Adipocyte (in vitro differentiated cells): ENCODE measurements around the gene ZNF778.

Experiments used
- DNase-seq: peaks from one replicate; pipeline ENCODE4 v3.0.0-alpha.2; 2015; ENCODE audit warnings: low read depth
- H3K27me3 ChIP-seq: replicated peaks from 2 replicates; pipeline ENCODE4 v1.7.0; 2013; ENCODE audit warnings: mild to moderate bottlenecking, low read length, moderate library complexity; ENCODE audit not compliant: control insufficient read depth, insufficient read depth
- H3K36me3 ChIP-seq: 2 replicates; pipeline ENCODE4 v1.7.0; 2013; ENCODE audit warnings: low read length, mild to moderate bottlenecking, moderate library complexity; ENCODE audit not compliant: control insufficient read depth, insufficient read depth, severe bottlenecking
- H3K4me1 ChIP-seq: 2 replicates; pipeline ENCODE4 v1.7.0; 2013; ENCODE audit warnings: mild to moderate bottlenecking, low read length, moderate library complexity; ENCODE audit not compliant: control insufficient read depth, insufficient read depth
- H3K4me3 ChIP-seq: 2 replicates; pipeline ENCODE4 v1.7.0; 2013; ENCODE audit warnings: mild to moderate bottlenecking, low read length, moderate library complexity
- H3K9ac ChIP-seq: 2 replicates; pipeline ENCODE4 v1.7.0; 2013; ENCODE audit warnings: mild to moderate bottlenecking, low read length, moderate library complexity
- H3K9me3 ChIP-seq: 2 replicates; pipeline ENCODE4 v1.7.0; 2013; ENCODE audit warnings: mild to moderate bottlenecking, low read length, moderate library complexity; ENCODE audit not compliant: control insufficient read depth

The ZNF778 gene

GRCh38 chr16:89199241-89200123 is 18.0 kb upstream of the ZNF778 start:
- no peak overlapping the region for H3K4me3 ChIP-seq
- H3K36me3 ChIP-seq: no peaks in the 10 kb centered on the region
- H3K4me1 ChIP-seq: peaks cover 6% of the 10 kb centered on the region
- H3K9ac ChIP-seq: no peak overlapping the region
- peaks cover 42% of the 10 kb centered on the region for H3K27me3 ChIP-seq
- H3K9me3 ChIP-seq: peaks cover 10% of the 10 kb centered on the region
- no peak for DNase-seq

- Histone ChIP-seq H3K9me3 (peaks cover 10% of the 10 kb centered on the region), H3K27me3 (peaks cover 42% of the 10 kb centered on the region), H3K36me3 (no peaks in the 10 kb centered on the region), H3K4me1 (peaks cover 6% of the 10 kb centered on the region), H3K4me3 (no peak within 1 kb of the TSS), H3K9ac (no peak within 1 kb of the TSS)
- DNase-seq: no peak
Measured at GRCh38 chr16:89200124-89200849, 17.2 kb upstream of the ZNF778 start, which contains the start of gene SLC22A31. Gene SLC22A31 (minus strand): TSS chr16:89200537. CDS start chr16:89200501, 36 bp downstream.

- Histone ChIP-seq H3K9me3 (peaks cover 10% of the 10 kb centered on the region), H3K9ac (no peak overlapping the region), H3K4me3 (no peak overlapping the region), H3K27me3 (peaks cover 42% of the 10 kb centered on the region), H3K4me1 (peaks cover 6% of the 10 kb centered on the region), H3K36me3 (no peaks in the 10 kb centered on the region)
- no peak for DNase-seq
Measured at GRCh38 chr16:89200850-89201411, 16.6 kb upstream of the ZNF778 start.

GRCh38 chr16:89201439-89202377 is 15.8 kb upstream of the ZNF778 start:
- H3K27me3 ChIP-seq: peaks cover 42% of the 10 kb centered on the region
- DNase-seq: peak; percentile 89
- H3K4me3 ChIP-seq: no peak overlapping the region

GRCh38 chr16:89202422-89203215 is 14.9 kb upstream of the ZNF778 start:
- no peaks in the 10 kb centered on the region for H3K36me3 ChIP-seq
- DNase-seq: no peak
- no peak overlapping the region for H3K4me3 ChIP-seq
- H3K27me3 ChIP-seq: peaks cover 42% of the 10 kb centered on the region
- H3K4me1 ChIP-seq: peaks cover 6% of the 10 kb centered on the region
- peaks cover 10% of the 10 kb centered on the region for H3K9me3 ChIP-seq
- no peak overlapping the region for H3K9ac ChIP-seq

More at GRCh38 chr16:89201439-89202377, 15.8 kb upstream of the ZNF778 start:
- no peaks in the 10 kb centered on the region for H3K36me3 ChIP-seq
- H3K4me1 ChIP-seq: peaks cover 6% of the 10 kb centered on the region
- no peak overlapping the region for H3K9ac ChIP-seq
- H3K9me3 ChIP-seq: peaks cover 10% of the 10 kb centered on the region

- H3K36me3 ChIP-seq: no peaks in the 10 kb centered on the region
- H3K4me3 ChIP-seq: no peak overlapping the region
- no peaks in the 10 kb centered on the region for H3K4me1 ChIP-seq
- peaks cover 33% of the 10 kb centered on the region for H3K27me3 ChIP-seq
- H3K9ac ChIP-seq: no peak overlapping the region
- no peak for DNase-seq
- peaks cover 3% of the 10 kb centered on the region for H3K9me3 ChIP-seq
Measured at GRCh38 chr16:89207993-89208392, 9.5 kb upstream of the ZNF778 start.

GRCh38 chr16:89209522-89210044 is 7.9 kb upstream of the ZNF778 start:
- H3K27me3 ChIP-seq: peaks cover 20% of the 10 kb centered on the region
- no peaks in the 10 kb centered on the region for H3K9me3 ChIP-seq
- H3K36me3 ChIP-seq: no peaks in the 10 kb centered on the region
- H3K4me1 ChIP-seq: no peaks in the 10 kb centered on the region
- no peak for DNase-seq
- no peak overlapping the region for H3K9ac ChIP-seq
- H3K4me3 ChIP-seq: no peak overlapping the region

- no peaks in the 10 kb centered on the region for H3K36me3 ChIP-seq
- H3K9me3 ChIP-seq: no peaks in the 10 kb centered on the region
- H3K4me3 ChIP-seq: no peak overlapping the region
- peaks cover 20% of the 10 kb centered on the region for H3K27me3 ChIP-seq
- no peaks in the 10 kb centered on the region for H3K4me1 ChIP-seq
- H3K9ac ChIP-seq: no peak overlapping the region
- no peak for DNase-seq
Measured at GRCh38 chr16:89210165-89210903, 7.2 kb upstream of the ZNF778 start.

- DNase-seq: peak; percentile 32
- Histone ChIP-seq H3K4me3 (no peak overlapping the region), H3K36me3 (no peaks in the 10 kb centered on the region), H3K9ac (no peak overlapping the region), H3K27me3 (peaks cover 20% of the 10 kb centered on the region), H3K9me3 (no peaks in the 10 kb centered on the region), H3K4me1 (peaks cover 1% of the 10 kb centered on the region)
Measured at GRCh38 chr16:89210904-89211515, 6.5 kb upstream of the ZNF778 start.
